Measurements from ENCODE around the gene MGAT4A.

- TF ChIP-seq EZH2 (IDR thresholded peaks at IDR 0.05): no peak
- no peak for TF ChIP-seq POLR2AphosphoS5 (IDR thresholded peaks at IDR 0.05; ENCODE audit: borderline replicate concordance, low read depth, low read length)
- no peak for TF ChIP-seq FOXP2 (optimal IDR thresholded peaks at IDR 0.05; ENCODE audit: control extremely low read depth, extremely low read length, insufficient read depth)
Observed at GRCh38 chr2:98771264-98771663, 40.3 kb upstream of the MGAT4A start.
